ENCODE results near the gene CANT1. TPM values are rescaled to one million over a fixed set of nuclear protein-coding genes. Genes with fewer than 3 reads are reported as not detected.

Gene CANT1
- total and polyA plus RNA-seq, 9 of the 15 experiments (the other 6 are each of a cell fraction or from before 2014, with no cell fraction given), result 2.7 to 66.4 (median 22.5) TPM

DNA sequence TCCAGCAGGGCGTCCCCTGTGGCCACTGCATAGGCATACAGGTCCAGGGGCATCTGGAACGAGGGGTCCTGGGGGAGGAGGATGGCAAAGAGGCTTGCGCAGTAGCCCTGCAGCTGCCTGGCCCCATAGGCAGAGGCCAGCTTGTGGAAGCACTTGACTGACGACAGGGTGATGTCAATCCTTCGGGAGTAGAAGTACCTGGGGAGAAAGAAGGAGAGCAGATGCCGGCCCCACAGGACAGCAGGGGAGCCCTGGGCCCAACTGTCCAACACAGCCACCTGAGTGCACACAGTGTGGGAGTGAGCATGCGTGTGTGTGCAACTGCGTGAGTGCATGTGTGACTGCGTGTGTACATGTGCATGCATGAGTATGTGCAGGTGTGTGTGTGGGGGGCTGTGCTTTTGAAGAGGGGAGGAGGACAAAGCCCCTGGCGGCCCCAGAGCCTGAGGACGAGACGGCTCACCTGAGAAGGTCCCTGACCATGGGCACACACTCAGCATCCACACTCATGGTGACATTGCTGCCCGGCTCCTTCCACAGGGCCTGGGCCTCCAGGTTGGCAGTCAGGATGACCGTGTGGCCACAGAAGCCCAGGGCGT lies 37.0 kb downstream of the CANT1 start:
- POLR2A ChIA-PET, result interaction anchor here (0.5 to 1.5 kb wide), 5 partner anchors 9 to 204 kb away, joined by 3 to 6 read pairs (median 4); no protein-coding TSS in a partner anchor
- in situ Hi-C loops (cut with MboI), result no loop called here
- ATAC-seq, result no peak; the same call in 2 of the 3 replicates

More for the DNA sequence above, 37.0 kb downstream of the CANT1 start:
- no TSS peak for BruUV-seq (replicated peaks)
- Histone ChIP-seq H3K9me3 (replicated peaks; ENCODE audit: control insufficient read depth, insufficient read depth, low read depth, low read length) (no peaks in the 10 kb centered on the region), H3K4me1 (replicated peaks in 1 of 2; ENCODE audit: control insufficient read depth in 2 of 2, insufficient read depth in 2 of 2, low read length in 2 of 2) (peaks cover 0 to 62% of the 10 kb centered on the region in 2 experiments; a peak in 2 of 5 replicates), H3K4me2 (ENCODE audit: insufficient read depth, low read length) (no peak overlapping the region), H3K79me2 (ENCODE audit: control insufficient read depth, insufficient read depth, low read length) (no peaks in the 10 kb centered on the region), H3K4me3 (no peak overlapping the region), H3K9ac (ENCODE audit: insufficient read depth in 1 of 2, low read depth in 2 of 2, low read length in 2 of 2) (peak overlapping the region in 1 of 2 experiments; percentile 26; a peak in 2 of 4 replicates), H3K27me3 (ENCODE audit: control insufficient read depth in 2 of 2, insufficient read depth in 2 of 2, low read length in 2 of 2) (peaks cover 17 to 34% of the 10 kb centered on the region in 2 experiments), H4K20me1 (replicated peaks; ENCODE audit: control insufficient read depth, insufficient read depth, low read length) (no peaks in the 10 kb centered on the region), H3K27ac (ENCODE audit: extremely low read depth, low read depth, low read length) (no peak overlapping the region), H2AFZ (ENCODE audit: low read depth, low read length) (no peak overlapping the region), H3K36me3 (ENCODE audit: control insufficient read depth, insufficient read depth, low read length) (no peaks in the 10 kb centered on the region), H3K9me1 (ENCODE audit: control insufficient read depth, insufficient read depth, low read length) (no peaks in the 10 kb centered on the region)
- intact Hi-C loops (cut with micrococcal nuclease), result no loop called here
- no peak for DNase-seq (ENCODE audit: extremely low read depth in 1 of 4, low spot score in 3 of 4)
- 64% methylated on average over 10 of the region's 15 CpGs for WGBS (ENCODE audit: insufficient coverage, low coverage, missing lambda C conversion rate)
- FAIRE-seq, result no peak
- no peak for TF ChIP-seq ZNF277 (CRISPR knock-in tag; IDR thresholded peaks at IDR 0.05; ENCODE audit: borderline replicate concordance)
- no peak for TF ChIP-seq CREB5 (CRISPR knock-in tag; IDR thresholded peaks at IDR 0.05)
- no peak for TF ChIP-seq MCM2 (IDR thresholded peaks at IDR 0.05; ENCODE audit: low read depth)
- TF ChIP-seq, protein P1, sequence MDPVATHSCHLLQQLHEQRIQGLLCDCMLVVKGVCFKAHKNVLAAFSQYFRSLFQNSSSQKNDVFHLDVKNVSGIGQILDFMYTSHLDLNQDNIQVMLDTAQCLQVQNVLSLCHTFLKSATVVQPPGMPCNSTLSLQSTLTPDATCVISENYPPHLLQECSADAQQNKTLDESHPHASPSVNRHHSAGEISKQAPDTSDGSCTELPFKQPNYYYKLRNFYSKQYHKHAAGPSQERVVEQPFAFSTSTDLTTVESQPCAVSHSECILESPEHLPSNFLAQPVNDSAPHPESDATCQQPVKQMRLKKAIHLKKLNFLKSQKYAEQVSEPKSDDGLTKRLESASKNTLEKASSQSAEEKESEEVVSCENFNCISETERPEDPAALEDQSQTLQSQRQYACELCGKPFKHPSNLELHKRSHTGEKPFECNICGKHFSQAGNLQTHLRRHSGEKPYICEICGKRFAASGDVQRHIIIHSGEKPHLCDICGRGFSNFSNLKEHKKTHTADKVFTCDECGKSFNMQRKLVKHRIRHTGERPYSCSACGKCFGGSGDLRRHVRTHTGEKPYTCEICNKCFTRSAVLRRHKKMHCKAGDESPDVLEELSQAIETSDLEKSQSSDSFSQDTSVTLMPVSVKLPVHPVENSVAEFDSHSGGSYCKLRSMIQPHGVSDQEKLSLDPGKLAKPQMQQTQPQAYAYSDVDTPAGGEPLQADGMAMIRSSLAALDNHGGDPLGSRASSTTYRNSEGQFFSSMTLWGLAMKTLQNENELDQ (CRISPR knock-in tag; IDR thresholded peaks at IDR 0.05; ENCODE audit: borderline replicate concordance), result no peak
- TF ChIP-seq, protein P2, sequence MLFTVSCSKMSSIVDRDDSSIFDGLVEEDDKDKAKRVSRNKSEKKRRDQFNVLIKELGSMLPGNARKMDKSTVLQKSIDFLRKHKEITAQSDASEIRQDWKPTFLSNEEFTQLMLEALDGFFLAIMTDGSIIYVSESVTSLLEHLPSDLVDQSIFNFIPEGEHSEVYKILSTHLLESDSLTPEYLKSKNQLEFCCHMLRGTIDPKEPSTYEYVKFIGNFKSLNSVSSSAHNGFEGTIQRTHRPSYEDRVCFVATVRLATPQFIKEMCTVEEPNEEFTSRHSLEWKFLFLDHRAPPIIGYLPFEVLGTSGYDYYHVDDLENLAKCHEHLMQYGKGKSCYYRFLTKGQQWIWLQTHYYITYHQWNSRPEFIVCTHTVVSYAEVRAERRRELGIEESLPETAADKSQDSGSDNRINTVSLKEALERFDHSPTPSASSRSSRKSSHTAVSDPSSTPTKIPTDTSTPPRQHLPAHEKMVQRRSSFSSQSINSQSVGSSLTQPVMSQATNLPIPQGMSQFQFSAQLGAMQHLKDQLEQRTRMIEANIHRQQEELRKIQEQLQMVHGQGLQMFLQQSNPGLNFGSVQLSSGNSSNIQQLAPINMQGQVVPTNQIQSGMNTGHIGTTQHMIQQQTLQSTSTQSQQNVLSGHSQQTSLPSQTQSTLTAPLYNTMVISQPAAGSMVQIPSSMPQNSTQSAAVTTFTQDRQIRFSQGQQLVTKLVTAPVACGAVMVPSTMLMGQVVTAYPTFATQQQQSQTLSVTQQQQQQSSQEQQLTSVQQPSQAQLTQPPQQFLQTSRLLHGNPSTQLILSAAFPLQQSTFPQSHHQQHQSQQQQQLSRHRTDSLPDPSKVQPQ (CRISPR knock-in tag; IDR thresholded peaks at IDR 0.05; ENCODE audit: borderline replicate concordance), result no peak
- no peak for TF ChIP-seq HMG20A (CRISPR knock-in tag; conservative IDR thresholded peaks at IDR 0.05)
- TF ChIP-seq U2AF1 (optimal IDR thresholded peaks at IDR 0.05; ENCODE audit: low read depth, low read length), result no peak
- CTCF ChIA-PET (ENCODE audit: low intra/inter-chr PET ratio), result no interaction called here
